ENCODE results near the gene TMEM150A. TPM values are rescaled to one million over a fixed set of nuclear protein-coding genes. Genes with fewer than 3 reads are reported as not detected.

The TMEM150A gene
- total and polyA plus RNA-seq, 2 of the 4 experiments (the other 2 are of a cell fraction): 4.8 to 16.3 TPM

DNA sequence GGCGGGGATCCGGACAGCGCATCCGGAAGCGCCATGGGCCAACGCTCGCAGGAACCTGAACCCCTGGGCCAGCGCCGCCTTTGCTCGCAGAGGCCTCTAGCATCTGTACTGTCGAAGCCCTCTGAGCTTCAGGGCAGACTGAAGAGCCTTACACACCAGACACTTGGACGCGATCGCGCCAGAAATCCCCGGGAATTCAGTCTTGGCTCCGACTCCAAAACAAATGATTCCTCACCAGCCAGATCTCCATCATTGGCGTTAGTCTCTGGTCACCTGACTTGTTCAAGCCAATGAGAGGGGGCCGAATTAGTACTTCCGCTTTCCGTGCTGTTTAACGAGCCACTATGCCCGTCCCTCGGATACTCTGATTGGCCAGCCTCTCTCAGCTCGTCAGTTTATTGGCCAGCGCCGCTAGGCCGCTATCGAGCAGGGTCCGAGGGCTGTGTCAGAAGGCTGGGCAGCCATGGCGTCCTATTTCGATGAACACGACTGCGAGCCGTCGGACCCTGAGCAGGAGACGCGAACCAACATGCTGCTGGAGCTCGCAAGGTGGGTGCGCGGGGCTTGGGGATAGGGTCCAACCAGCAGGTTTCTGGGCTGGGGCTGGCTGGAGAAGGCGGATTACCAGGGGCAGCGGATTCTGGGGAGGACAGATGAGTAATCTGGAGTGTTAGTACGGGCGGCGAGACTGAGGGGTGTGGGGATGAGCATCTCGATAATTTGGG, 7.0 kb downstream of the TMEM150A start, which contains the start of gene RNF181:
Gene RNF181, plus strand, starts transcription at position 445 of the 725 bp plus-strand sequence. Its CDS starts 19 bp downstream, at position 464.
- H2BK120ac ChIP-seq (ENCODE audit: low read depth, low read length): peak within 1 kb of the TSS; percentile 17; the same call in 1 of the 2 replicates
- in situ Hi-C loops (cut with MboI; ENCODE audit: low sequenced_read_pairs): no loop called here
- H3K4me2 ChIP-seq (ENCODE audit: low read depth, low read length): peak within 1 kb of the TSS; percentile 89
- peak within 1 kb of the TSS; percentile 87 for H2BK5ac ChIP-seq (ENCODE audit: low read depth, low read length, poor library complexity, severe bottlenecking)
- no peak within 1 kb of the TSS for H2BK20ac ChIP-seq (ENCODE audit: low read depth, low read length)
- no TSS peak for BruUV-seq (replicated peaks)
- peaks cover 24% of the 10 kb centered on the region for H3K9me1 ChIP-seq (ENCODE audit: insufficient read depth, low read length)
- H3K4me1 ChIP-seq (ENCODE audit: control insufficient read depth, insufficient read depth, low read length): peaks cover 19% of the 10 kb centered on the region
- H3K36me3 ChIP-seq (ENCODE audit: control insufficient read depth, insufficient read depth, low read length): peaks cover 26% of the 10 kb centered on the region
- H3K56ac ChIP-seq (ENCODE audit: extremely low read depth, insufficient read depth, low read length): peak within 1 kb of the TSS; percentile 64
- dilution Hi-C loops (cut with HindIII; ENCODE audit: low sequenced_read_pairs, unreplicated experiment): no loop called here
- H3K9ac ChIP-seq (ENCODE audit: low read depth, low read length): peak within 1 kb of the TSS; percentile 90
- H4K5ac ChIP-seq (ENCODE audit: low read depth, low read length): peak within 1 kb of the TSS; percentile 59
- H3K9me3 ChIP-seq (ENCODE audit: control insufficient read depth, insufficient read depth, low read length): no peaks in the 10 kb centered on the region
- peak within 1 kb of the TSS; percentile 62 for H4K91ac ChIP-seq (ENCODE audit: insufficient read depth, low read depth, low read length)
- H2AK5ac ChIP-seq (ENCODE audit: low read depth, low read length): peak within 1 kb of the TSS; percentile 83
- peak within 1 kb of the TSS; percentile 42 to 90 for H4K8ac ChIP-seq (ENCODE audit: low read depth in 2 of 2, low read length in 2 of 2)
- peak within 1 kb of the TSS; percentile 69 for H3K23ac ChIP-seq (ENCODE audit: low read depth, low read length)
- no peaks in the 10 kb centered on the region for H3K27me3 ChIP-seq (ENCODE audit: control insufficient read depth, insufficient read depth, low read length)
- H4K20me1 ChIP-seq (ENCODE audit: insufficient read depth, low read length): peaks cover 18% of the 10 kb centered on the region
- H3K27ac ChIP-seq (ENCODE audit: insufficient read depth, low read length): peak within 1 kb of the TSS; percentile 85
- H2AK9ac ChIP-seq (replicated peaks; ENCODE audit: low read depth, low read length, poor library complexity): peak within 1 kb of the TSS; percentile 98
- DNase-seq (peak; percentile 99), ATAC-seq (ENCODE audit: low read depth) (peak; percentile 97)
- H3K18ac ChIP-seq (ENCODE audit: low read depth, low read length): peak within 1 kb of the TSS; percentile 42; the same call in 1 of the 2 replicates
- ChIA-PET POLR2A (ENCODE audit: unreplicated experiment) (interaction anchor here (0.5 to 2.5 kb wide), 4 partner anchors 8 to 189 kb away, joined by 6 to 14 read pairs (median 8); no protein-coding TSS in a partner anchor), CTCF (no interaction called here)
- peak within 1 kb of the TSS; percentile 84 for H3K4ac ChIP-seq (ENCODE audit: low read depth, low read length)
- H3K79me1 ChIP-seq (ENCODE audit: low read depth in 1 of 2, low read length in 2 of 2): peaks cover 36 to 67% of the 10 kb centered on the region in 2 experiments
- intact Hi-C loops (cut with micrococcal nuclease): no loop called here
- peak within 1 kb of the TSS; percentile 95 for H2AFZ ChIP-seq (replicated peaks; ENCODE audit: low read length, poor library complexity)
- WGBS, 2 experiments (ENCODE audit: extremely low coverage in 2 of 2, insufficient read length in 1 of 2): 0% methylated on average over 43 of the region's 47 CpGs; no CpG with 5 or more reads in 1 of the 2 experiments
- peak within 1 kb of the TSS; percentile 78 for H3K14ac ChIP-seq (replicated peaks; ENCODE audit: low read depth, low read length)
- no peak within 1 kb of the TSS; the same call in 2 of the 3 replicates for H2BK15ac ChIP-seq (ENCODE audit: low read depth, low read length)
- H3K4me3 ChIP-seq (ENCODE audit: insufficient read depth, low read depth, low read length): peak within 1 kb of the TSS; percentile 75
- no peak for TF ChIP-seq CHD1 (IDR thresholded peaks at IDR 0.05; ENCODE audit: low read depth, low read length)
- no peak for TF ChIP-seq NFE2L2 (IDR thresholded peaks at IDR 0.05; ENCODE audit: low read depth, low read length)
- TF ChIP-seq MAFK (IDR thresholded peaks at IDR 0.05; ENCODE audit: low read depth, low read length): no peak
- TF ChIP-seq RFX5 (IDR thresholded peaks at IDR 0.05; ENCODE audit: low read depth, low read length): no peak
- TF ChIP-seq BHLHE40 (IDR thresholded peaks at IDR 0.05; ENCODE audit: low read depth, low read length): no peak
- TF ChIP-seq, protein P1, sequence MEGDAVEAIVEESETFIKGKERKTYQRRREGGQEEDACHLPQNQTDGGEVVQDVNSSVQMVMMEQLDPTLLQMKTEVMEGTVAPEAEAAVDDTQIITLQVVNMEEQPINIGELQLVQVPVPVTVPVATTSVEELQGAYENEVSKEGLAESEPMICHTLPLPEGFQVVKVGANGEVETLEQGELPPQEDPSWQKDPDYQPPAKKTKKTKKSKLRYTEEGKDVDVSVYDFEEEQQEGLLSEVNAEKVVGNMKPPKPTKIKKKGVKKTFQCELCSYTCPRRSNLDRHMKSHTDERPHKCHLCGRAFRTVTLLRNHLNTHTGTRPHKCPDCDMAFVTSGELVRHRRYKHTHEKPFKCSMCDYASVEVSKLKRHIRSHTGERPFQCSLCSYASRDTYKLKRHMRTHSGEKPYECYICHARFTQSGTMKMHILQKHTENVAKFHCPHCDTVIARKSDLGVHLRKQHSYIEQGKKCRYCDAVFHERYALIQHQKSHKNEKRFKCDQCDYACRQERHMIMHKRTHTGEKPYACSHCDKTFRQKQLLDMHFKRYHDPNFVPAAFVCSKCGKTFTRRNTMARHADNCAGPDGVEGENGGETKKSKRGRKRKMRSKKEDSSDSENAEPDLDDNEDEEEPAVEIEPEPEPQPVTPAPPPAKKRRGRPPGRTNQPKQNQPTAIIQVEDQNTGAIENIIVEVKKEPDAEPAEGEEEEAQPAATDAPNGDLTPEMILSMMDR (conservative IDR thresholded peaks at IDR 0.05; ENCODE audit: low read depth, low read length): no peak
- no peak for TF ChIP-seq RCOR1 (IDR thresholded peaks at IDR 0.05; ENCODE audit: insufficient replicate concordance, low read length)
- TF ChIP-seq MAZ (IDR thresholded peaks at IDR 0.05; ENCODE audit: borderline replicate concordance, low read depth, low read length): no peak
- peak; percentile 37; the same call in 1 of the 2 replicates for TF ChIP-seq MXI1 (IDR thresholded peaks at IDR 0.05; ENCODE audit: borderline replicate concordance, low read depth, low read length)
- TF ChIP-seq FOS (IDR thresholded peaks at IDR 0.05; ENCODE audit: low read depth, low read length): no peak
- no peak for TF ChIP-seq CEBPB (IDR thresholded peaks at IDR 0.05; ENCODE audit: low read depth, low read length)
- TF ChIP-seq, protein P2, sequence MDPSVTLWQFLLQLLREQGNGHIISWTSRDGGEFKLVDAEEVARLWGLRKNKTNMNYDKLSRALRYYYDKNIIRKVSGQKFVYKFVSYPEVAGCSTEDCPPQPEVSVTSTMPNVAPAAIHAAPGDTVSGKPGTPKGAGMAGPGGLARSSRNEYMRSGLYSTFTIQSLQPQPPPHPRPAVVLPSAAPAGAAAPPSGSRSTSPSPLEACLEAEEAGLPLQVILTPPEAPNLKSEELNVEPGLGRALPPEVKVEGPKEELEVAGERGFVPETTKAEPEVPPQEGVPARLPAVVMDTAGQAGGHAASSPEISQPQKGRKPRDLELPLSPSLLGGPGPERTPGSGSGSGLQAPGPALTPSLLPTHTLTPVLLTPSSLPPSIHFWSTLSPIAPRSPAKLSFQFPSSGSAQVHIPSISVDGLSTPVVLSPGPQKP (IDR thresholded peaks at IDR 0.05; ENCODE audit: borderline replicate concordance, low read depth, low read length): no peak
- TF ChIP-seq POLR2A (IDR thresholded peaks at IDR 0.05; ENCODE audit: low read depth, low read length): peak; percentile 88
- no peak for TF ChIP-seq RAD21 (IDR thresholded peaks at IDR 0.05; ENCODE audit: low read length)
- TF ChIP-seq, protein P3, sequence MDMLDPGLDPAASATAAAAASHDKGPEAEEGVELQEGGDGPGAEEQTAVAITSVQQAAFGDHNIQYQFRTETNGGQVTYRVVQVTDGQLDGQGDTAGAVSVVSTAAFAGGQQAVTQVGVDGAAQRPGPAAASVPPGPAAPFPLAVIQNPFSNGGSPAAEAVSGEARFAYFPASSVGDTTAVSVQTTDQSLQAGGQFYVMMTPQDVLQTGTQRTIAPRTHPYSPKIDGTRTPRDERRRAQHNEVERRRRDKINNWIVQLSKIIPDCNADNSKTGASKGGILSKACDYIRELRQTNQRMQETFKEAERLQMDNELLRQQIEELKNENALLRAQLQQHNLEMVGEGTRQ (IDR thresholded peaks at IDR 0.05; ENCODE audit: low read depth, low read length): peak; percentile 91

All from IMR-90 (cell line).